22Rv1 (cell line): ENCODE data around the gene ERI3.

Experiments used
- CTCF ChIP-seq: fragments of 450-650 bp; IDR thresholded peaks from 2 replicates; pipeline ENCODE4 v1.5.1; 2017; ENCODE audit warnings: mild to moderate bottlenecking
- ZFX ChIP-seq: fragments of 450-650 bp; IDR thresholded peaks from 2 replicates; pipeline ENCODE4 v1.6.1; 2017; ENCODE audit warnings: antibody characterized with exemption, borderline replicate concordance

GRCh38 chr1:44334968-44335367, 20.1 kb downstream of the ERI3 start:
- TF ChIP-seq CTCF (no peak), ZFX (no peak)
